IMR-90 (cell line): Measurements from ENCODE around the gene BHLHE23. TPM values are rescaled to one million over a fixed set of nuclear protein-coding genes. Genes with fewer than 3 reads are reported as not detected.

Experiments
- ATAC-seq: fragments of 200-7000 bp; cut with Tn5 transposase; 2 replicates; pipeline ENCODE4 v1.9.1; 2020; ENCODE audit warnings: low read depth, mild to moderate bottlenecking, moderate library complexity
- BruUV-seq: library from RNA; stranded (reverse); fragments of 400-500 nt; replicated peaks from 2 replicates; lab custom pipeline; 2021; lab: Mats Ljungman, UMichigan
- CTCF ChIA-PET: fragments of 300-600 bp; formaldehyde crosslinking; extraction: SDS; loops from one replicate; lab custom pipeline; 2021; ENCODE audit warnings: antibody characterized with exemption; lab: Yijun Ruan, JAX
- POLR2A ChIA-PET: fragments of 300-600 bp; sonication (Branson Sonifier 250); formaldehyde crosslinking; loops from one replicate; lab custom pipeline; 2022; ENCODE audit warnings: antibody characterized with exemption; ENCODE audit not compliant: unreplicated experiment; lab: Charles Lee
- DNase-seq: peaks from one replicate; pipeline ENCODE4 v3.0.0; 2013
- H2AFZ ChIP-seq: replicated peaks from 2 replicates; pipeline ENCODE3; 2013; ENCODE audit warnings: low read length, mild to moderate bottlenecking; ENCODE audit not compliant: poor library complexity
- H2AK5ac ChIP-seq: 2 replicates; pipeline ENCODE4 v1.6.1; 2013; ENCODE audit warnings: low read depth, low read length, inconsistent platforms
- H2AK9ac ChIP-seq: replicated peaks from 2 replicates; pipeline ENCODE3; 2013; ENCODE audit warnings: mild to moderate bottlenecking, low read depth, low read length, moderate library complexity; ENCODE audit not compliant: poor library complexity
- H2BK120ac ChIP-seq: 2 replicates; pipeline ENCODE4 v1.6.1; 2013; ENCODE audit warnings: low read depth, low read length, inconsistent platforms
- H2BK15ac ChIP-seq: 3 replicates; pipeline ENCODE4 v1.6.1; 2013; ENCODE audit warnings: low read depth, low read length, inconsistent platforms
- H2BK20ac ChIP-seq: 2 replicates; pipeline ENCODE4 v1.6.1; 2013; ENCODE audit warnings: low read depth, mild to moderate bottlenecking, inconsistent platforms, low read length, moderate library complexity
- H2BK5ac ChIP-seq: 2 replicates; pipeline ENCODE4 v1.6.1; 2013; ENCODE audit warnings: mild to moderate bottlenecking, low read depth, low read length, inconsistent platforms; ENCODE audit not compliant: poor library complexity, severe bottlenecking
- H3K14ac ChIP-seq: replicated peaks from 2 replicates; pipeline ENCODE4 v1.6.1; 2013; ENCODE audit warnings: low read depth, low read length, inconsistent platforms
- H3K18ac ChIP-seq: 2 replicates; pipeline ENCODE4 v1.6.1; 2013; ENCODE audit warnings: low read depth, low read length, control low read depth
- H3K23ac ChIP-seq: 2 replicates; pipeline ENCODE4 v1.6.1; 2013; ENCODE audit warnings: low read depth, low read length, inconsistent platforms
- H3K27ac ChIP-seq: 2 replicates; pipeline ENCODE4 v1.5.1; 2013; ENCODE audit warnings: mild to moderate bottlenecking, control low read depth, low read length; ENCODE audit not compliant: insufficient read depth
- H3K27me3 ChIP-seq: 2 replicates; pipeline ENCODE4 v1.6.1; 2013; ENCODE audit warnings: low read length; ENCODE audit not compliant: control insufficient read depth, insufficient read depth
- H3K36me3 ChIP-seq: 2 replicates; pipeline ENCODE4 v1.6.1; 2013; ENCODE audit warnings: low read length, mixed read lengths; ENCODE audit not compliant: control insufficient read depth, insufficient read depth
- H3K4ac ChIP-seq: 2 replicates; pipeline ENCODE4 v1.6.1; 2013; ENCODE audit warnings: low read depth, low read length, inconsistent platforms
- H3K4me1 ChIP-seq: 2 replicates; pipeline ENCODE4 v1.6.1; 2013; ENCODE audit warnings: low read length, mixed read lengths; ENCODE audit not compliant: control insufficient read depth, insufficient read depth
- H3K4me2 ChIP-seq: 2 replicates; pipeline ENCODE4 v1.6.1; 2013; ENCODE audit warnings: low read depth, mild to moderate bottlenecking, control low read depth, low read length, moderate library complexity
- H3K4me3 ChIP-seq: 2 replicates; pipeline ENCODE4 v1.5.1; 2013; ENCODE audit warnings: low read depth, mild to moderate bottlenecking, control low read depth, low read length, moderate library complexity; ENCODE audit not compliant: insufficient read depth
- H3K56ac ChIP-seq: 2 replicates; pipeline ENCODE4 v1.6.1; 2013; ENCODE audit warnings: low read length, inconsistent platforms; ENCODE audit not compliant: insufficient read depth; ENCODE audit errors: extremely low read depth
- H3K79me1 ChIP-seq, 2 experiments: 2 replicates each; pipeline ENCODE4 v1.6.1; 2013; ENCODE audit warnings: low read length in 2 of 2, inconsistent platforms in 1 of 2, low read depth in 1 of 2
- H3K9ac ChIP-seq: 2 replicates; pipeline ENCODE4 v1.6.1; 2013; ENCODE audit warnings: low read depth, low read length, control low read depth
- H3K9me1 ChIP-seq: 2 replicates; pipeline ENCODE4 v1.6.1; 2013; ENCODE audit warnings: low read length, inconsistent platforms; ENCODE audit not compliant: insufficient read depth
- H3K9me3 ChIP-seq: 2 replicates; pipeline ENCODE4 v1.6.1; 2013; ENCODE audit warnings: low read length; ENCODE audit not compliant: control insufficient read depth, insufficient read depth
- H4K20me1 ChIP-seq: 2 replicates; pipeline ENCODE4 v1.6.1; 2013; ENCODE audit warnings: low read length, inconsistent platforms; ENCODE audit not compliant: insufficient read depth
- H4K5ac ChIP-seq: 2 replicates; pipeline ENCODE4 v1.6.1; 2013; ENCODE audit warnings: mild to moderate bottlenecking, low read depth, low read length, control low read depth
- H4K8ac ChIP-seq, 2 experiments: 2 replicates each; pipeline ENCODE4 v1.6.1; 2013; ENCODE audit warnings: low read depth in 2 of 2, low read length in 2 of 2, control low read depth in 1 of 2, inconsistent platforms in 1 of 2
- H4K91ac ChIP-seq: 2 replicates; pipeline ENCODE4 v1.6.1; 2013; ENCODE audit warnings: low read depth, low read length, inconsistent platforms; ENCODE audit not compliant: insufficient read depth
- BHLHE40 ChIP-seq: fragments of 150-350 bp; IDR thresholded peaks from 2 replicates; pipeline ENCODE4 v1.6.1; 2016; ENCODE audit warnings: mild to moderate bottlenecking, low read depth, low read length
- CEBPB ChIP-seq: IDR thresholded peaks from 2 replicates; pipeline ENCODE4 v1.6.1; 2012; ENCODE audit warnings: low read depth, low read length, improper control_type of control experiment
- FOS ChIP-seq: fragments of 150-350 bp; IDR thresholded peaks from 2 replicates; pipeline ENCODE4 v1.6.1; 2016; ENCODE audit warnings: low read depth, low read length
- NFE2L2 ChIP-seq: fragments of 150-350 bp; IDR thresholded peaks from 2 replicates; pipeline ENCODE4 v1.6.1; 2016; ENCODE audit warnings: low read depth, mild to moderate bottlenecking, low read length
- RAD21 ChIP-seq: IDR thresholded peaks from 2 replicates; pipeline ENCODE4 v1.6.1; 2012; ENCODE audit warnings: low read length, improper control_type of control experiment
- RCOR1 ChIP-seq: IDR thresholded peaks from 2 replicates; pipeline ENCODE4 v1.6.1; 2012; ENCODE audit warnings: mild to moderate bottlenecking, low read length, improper control_type of control experiment; ENCODE audit not compliant: insufficient replicate concordance
- RFX5 ChIP-seq: IDR thresholded peaks from 2 replicates; pipeline ENCODE4 v1.8.0; 2012; ENCODE audit warnings: low read depth, mild to moderate bottlenecking, low read length, moderate library complexity
- WGBS, 2 experiments: methylation state at CpG; one replicate each; pipeline versions ENCODE4 v1.1.5 to v1.1.7; 2013; ENCODE audit warnings: missing lambda C conversion rate in 2 of 2; ENCODE audit not compliant: insufficient read length in 1 of 2; ENCODE audit errors: extremely low coverage in 2 of 2; 5-methylcytosine and 5-hydroxymethylcytosine counted together
- dilution Hi-C: fragments of 300-500 bp; cut with HindIII; formaldehyde crosslinking; loops from one replicate; pipeline ENCODE4 v1.14.3; 2018; ENCODE audit warnings: low sequenced_read_pairs; ENCODE audit not compliant: unreplicated experiment
- in situ Hi-C: fragments of 300-500 bp; cut with MboI; formaldehyde crosslinking; loops from 3 replicates; pipeline ENCODE4 v1.14.3; 2019; ENCODE audit warnings: low sequenced_read_pairs, inconsistent platforms, mixed read lengths
- intact Hi-C: fragments of 100-400 bp; cut with micrococcal nuclease; formaldehyde crosslinking; loops from 2 replicates; pipeline ENCODE4 v1.10.0; 2022
- polyA plus RNA-seq, 3 experiments: library from polyadenylated mRNA; depleted of rRNA; stranded (reverse); fragments of >200 nt; gene quantifications; 2 replicates each; pipeline ENCODE4 v1.2.3, GENCODE V29; 2012; ENCODE audit warnings: low replicate concordance in 1 of 3
- total RNA-seq: library from RNA; depleted of rRNA; stranded (reverse); fragments of >200 nt; gene quantifications from 2 replicates; pipeline ENCODE4 v1.2.3, GENCODE V29; 2012

BHLHE23 gene
- total and polyA plus RNA-seq, 2 of the 4 experiments (the other 2 are of a cell fraction) = not detected

DNA sequence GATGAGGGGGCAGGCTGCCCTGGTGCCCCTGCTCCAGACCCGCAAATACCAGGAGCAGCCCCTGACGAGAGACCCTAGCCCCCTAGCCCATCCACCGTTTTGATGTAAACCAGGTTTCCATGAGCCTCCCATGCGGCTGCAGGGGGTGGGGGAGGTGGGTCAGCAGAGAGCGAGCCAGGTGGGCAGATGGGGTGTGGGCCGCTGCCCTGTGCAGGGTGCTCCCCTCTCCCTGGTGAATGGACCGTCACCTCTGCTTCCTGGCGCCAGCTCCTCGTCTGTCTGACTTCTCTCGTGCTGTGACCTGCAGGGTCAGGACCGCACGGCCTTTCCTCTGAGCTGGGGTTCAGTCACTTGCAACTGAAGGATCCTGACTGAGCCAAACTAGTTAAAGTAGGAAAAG, 15.7 kb upstream of the BHLHE23 start:
- H2BK5ac ChIP-seq = no peak overlapping the region
- H3K4me2 ChIP-seq = no peak overlapping the region
- no peak overlapping the region for H3K56ac ChIP-seq
- no peak overlapping the region for H2BK120ac ChIP-seq
- H3K18ac ChIP-seq = no peak overlapping the region
- no peak overlapping the region for H2AFZ ChIP-seq
- H3K9me3 ChIP-seq = peaks cover 6% of the 10 kb centered on the region
- H4K20me1 ChIP-seq = no peaks in the 10 kb centered on the region; the same call in 1 of the 2 replicates
- no peak overlapping the region for H4K91ac ChIP-seq
- TF ChIP-seq RCOR1 = no peak
- no peak for TF ChIP-seq CEBPB
- TF ChIP-seq RAD21 = no peak
- no peak for TF ChIP-seq RFX5
- no peak for TF ChIP-seq FOS
- no peak for TF ChIP-seq NFE2L2
- TF ChIP-seq BHLHE40 = no peak
- H3K23ac ChIP-seq = no peak overlapping the region
- no peak overlapping the region for H2BK15ac ChIP-seq
- H3K9ac ChIP-seq = no peak overlapping the region
- in situ Hi-C loops (loop anchor here (25.0 kb wide), 1 partner anchor 335 kb away; no protein-coding TSS in a partner anchor), intact Hi-C loops (no loop called here), dilution Hi-C loops (no loop called here)
- no TSS peak for BruUV-seq
- no peaks in the 10 kb centered on the region for H3K9me1 ChIP-seq
- H3K4me3 ChIP-seq = no peak overlapping the region
- H2BK20ac ChIP-seq = no peak overlapping the region
- ATAC-seq (no peak), DNase-seq (no peak)
- no peak overlapping the region for H3K27ac ChIP-seq
- H3K4ac ChIP-seq = no peak overlapping the region
- H2AK5ac ChIP-seq = no peak overlapping the region
- no peak overlapping the region for H2AK9ac ChIP-seq
- H3K79me1 ChIP-seq = no peaks in the 10 kb centered on the region
- ChIA-PET CTCF (no interaction called here), POLR2A (no interaction called here)
- 15% methylated on average over 5 of the region's 12 CpGs; no CpG with 5 or more reads in 1 of the 2 experiments for WGBS, 2 experiments
- H3K27me3 ChIP-seq = peaks cover 81% of the 10 kb centered on the region
- H3K4me1 ChIP-seq = no peaks in the 10 kb centered on the region
- no peak overlapping the region for H4K5ac ChIP-seq
- no peak overlapping the region for H3K14ac ChIP-seq
- H4K8ac ChIP-seq = no peak overlapping the region
- H3K36me3 ChIP-seq = no peaks in the 10 kb centered on the region
